Activated T-cell treated with anti-CD3 and anti-CD28 coated beads, Interleukin-2, amount 50 U/mL, for 72 hours (primary cell): ENCODE measurements around the gene GDE1. TPM values are rescaled to one million over a fixed set of nuclear protein-coding genes. Genes with fewer than 3 reads are reported as not detected.

Source experiments
- ATAC-seq, 2 donors: fragments of 150-1000 bp; cut with Tn5 transposase; replicated peaks in 1 of 2; 2 replicates each; pipeline ENCODE4 v1.10.0; 2021; ENCODE audit warnings: moderate library complexity in 2 of 2, mild to moderate bottlenecking in 1 of 2
- DNase-seq, 2 donors: peaks; one replicate each; pipeline ENCODE4 v3.0.0; 2021 to 2022; ENCODE audit warnings: mixed read lengths in 1 of 2
- H3K27ac Mint-ChIP-seq: one replicate; pipeline ENCODE4 v1.8.0; 2022; ENCODE audit warnings: mild to moderate bottlenecking, moderate library complexity, mixed read lengths
- H3K27me3 Mint-ChIP-seq: one replicate; pipeline ENCODE4 v1.8.0; 2022; ENCODE audit warnings: low read depth, mixed read lengths
- H3K36me3 Mint-ChIP-seq, 2 donors: one replicate each; pipeline ENCODE4 v1.8.0; 2022; ENCODE audit warnings: mixed read lengths in 2 of 2, mild to moderate bottlenecking in 1 of 2; ENCODE audit not compliant: insufficient read depth in 2 of 2
- H3K4me1 Mint-ChIP-seq: one replicate; pipeline ENCODE4 v1.8.0; 2022; ENCODE audit warnings: low read depth, mixed read lengths
- H3K4me3 Mint-ChIP-seq, 2 donors: one replicate each; pipeline ENCODE4 v1.8.0; 2022; ENCODE audit warnings: mild to moderate bottlenecking in 2 of 2, mixed read lengths in 2 of 2, moderate library complexity in 2 of 2
- H3K9me3 Mint-ChIP-seq, 2 donors: one replicate each; pipeline ENCODE4 v1.8.0; 2022; ENCODE audit warnings: mixed read lengths in 2 of 2
- total RNA-seq, 2 donors: library from RNA; stranded (reverse); gene quantifications; one replicate each; pipeline ENCODE4 v1.2.3, GENCODE V29; 2022

Gene GDE1
- total RNA-seq, 2 donors from 2014 or later: 26.3 TPM

- Mint-ChIP-seq H3K4me3 (no peak overlapping the region), H3K27me3 (no peaks in the 10 kb centered on the region), H3K9me3 (peaks cover 0 to 2% of the 10 kb centered on the region in 2 donors), H3K27ac (no peak overlapping the region), H3K4me1 (no peaks in the 10 kb centered on the region), H3K36me3 (no peaks in the 10 kb centered on the region)
- ATAC-seq (no peak), DNase-seq (no peak)
Observed at GRCh38 chr16:19468300-19468699, 53.6 kb downstream of the GDE1 start.

- peaks cover 1 to 2% of the 10 kb centered on the region in 2 donors for H3K9me3 Mint-ChIP-seq
- no peaks in the 10 kb centered on the region for H3K4me1 Mint-ChIP-seq
- H3K27me3 Mint-ChIP-seq: peaks cover 7% of the 10 kb centered on the region
- no peak overlapping the region for H3K27ac Mint-ChIP-seq
- no peak overlapping the region for H3K4me3 Mint-ChIP-seq
- no peaks in the 10 kb centered on the region for H3K36me3 Mint-ChIP-seq
- no peak for ATAC-seq
- DNase-seq: no peak
Observed at GRCh38 chr16:19463468-19464315, 58.2 kb downstream of the GDE1 start.

- H3K4me1 Mint-ChIP-seq: no peaks in the 10 kb centered on the region
- no peak for ATAC-seq
- no peaks in the 10 kb centered on the region for H3K36me3 Mint-ChIP-seq
- H3K9me3 Mint-ChIP-seq: peaks cover 0 to 1% of the 10 kb centered on the region in 2 donors
- DNase-seq: no peak
- H3K27ac Mint-ChIP-seq: no peak overlapping the region
- peaks cover 8% of the 10 kb centered on the region for H3K27me3 Mint-ChIP-seq
- H3K4me3 Mint-ChIP-seq: no peak overlapping the region
Observed at GRCh38 chr16:19460397-19460796, 61.5 kb downstream of the GDE1 start.

- no peaks in the 10 kb centered on the region for H3K4me1 Mint-ChIP-seq
- no peaks in the 10 kb centered on the region for H3K36me3 Mint-ChIP-seq
- H3K27me3 Mint-ChIP-seq: peaks cover 8% of the 10 kb centered on the region
- no peak for DNase-seq
- ATAC-seq: no peak
- peaks cover 0 to 1% of the 10 kb centered on the region in 2 donors for H3K9me3 Mint-ChIP-seq
- H3K4me3 Mint-ChIP-seq: no peak overlapping the region
- no peak overlapping the region for H3K27ac Mint-ChIP-seq
Observed at GRCh38 chr16:19458722-19459379, 63.0 kb downstream of the GDE1 start.

Other genes starting within 250 kb of the GDE1 start
- gene CLEC19A, start 236.4 kb downstream of the GDE1 start, total RNA-seq: not detected
- not detected for gene TMC5, start 104.2 kb downstream of the GDE1 start, total RNA-seq
- gene CCP110, start 1.8 kb upstream of the GDE1 start, total RNA-seq: 10 to 100 TPM; 22.9 to 30.2 TPM
- gene VPS35L, start 33.6 kb upstream of the GDE1 start, total RNA-seq: 10 to 100 TPM; 46.5 to 57.8 TPM
- 10 to 100 TPM; 14.6 to 14.9 TPM for gene KNOP1, start 196.1 kb upstream of the GDE1 start, total RNA-seq
- gene IQCK, start 196.2 kb upstream of the GDE1 start, total RNA-seq: 1 to 10 TPM; 3.7 to 3.8 TPM